GM12878 (cell line): ENCODE results near the gene SHROOM4. TPM values are rescaled to one million over a fixed set of nuclear protein-coding genes. Genes with fewer than 3 reads are reported as not detected.

Source experiments
- ATAC-seq: fragments of 200-7000 bp; cut with Tn5 transposase; 3 replicates; pipeline ENCODE4 v1.9.1; 2020; ENCODE audit warnings: mild to moderate bottlenecking, moderate library complexity
- BruUV-seq: library from RNA; stranded (reverse); fragments of 400-500 nt; replicated peaks from 2 replicates; lab custom pipeline; 2021; lab: Mats Ljungman, UMichigan
- CTCF ChIA-PET: fragments of 300-600 bp; sonication (Branson Sonifier 250); formaldehyde crosslinking; extraction: SDS; loops from one replicate; lab custom pipeline; 2021; ENCODE audit warnings: inconsistent platforms; lab: Yijun Ruan, JAX
- POLR2A ChIA-PET: fragments of 350-600 bp; formaldehyde crosslinking; extraction: SDS; loops from one replicate; lab custom pipeline; 2021; ENCODE audit warnings: inconsistent platforms; lab: Charles Lee
- RAD21 ChIA-PET: fragments of 300-600 bp; sonication (Branson Sonifier 250); formaldehyde crosslinking; loops from one replicate; lab custom pipeline; 2023; ENCODE audit warnings: antibody characterized with exemption; ENCODE audit not compliant: unreplicated experiment; lab: Charles Lee
- SMC1A ChIA-PET: fragments of 300-600 bp; sonication (Branson Sonifier 250); formaldehyde crosslinking; loops from one replicate; lab custom pipeline; 2023; ENCODE audit not compliant: unreplicated experiment, uncharacterized antibody; lab: Charles Lee
- DNase-seq: peaks from one replicate; pipeline ENCODE4 v3.0.0-alpha.2; 2011; ENCODE audit warnings: low read depth, low spot score
- FAIRE-seq: peaks from 3 replicates; lab custom pipeline; 2011; peaks lifted over from hg19 to GRCh38; lab: Jason Lieb, UNC
- H2AFZ ChIP-seq: 2 replicates; pipeline ENCODE4 v1.6.0; 2011; ENCODE audit warnings: low read depth, low read length, control low read depth; ENCODE audit not compliant: control insufficient read depth
- H3K27ac ChIP-seq: 2 replicates; pipeline ENCODE4 v1.5.1; 2011; ENCODE audit warnings: control low read depth; ENCODE audit not compliant: control insufficient read depth, insufficient read depth
- H3K27me3 ChIP-seq, 2 experiments: replicated peaks in 1 of 2; 2 replicates each; pipeline versions ENCODE4 v1.6.0 to v1.6.1; 2011; ENCODE audit warnings: low read length in 1 of 2; ENCODE audit not compliant: control insufficient read depth in 2 of 2, insufficient read depth in 2 of 2
- H3K36me3 ChIP-seq, 2 experiments: 2 replicates each; pipeline ENCODE4 v1.5.1; 2011; ENCODE audit warnings: low read length in 1 of 2; ENCODE audit not compliant: control insufficient read depth in 2 of 2, insufficient read depth in 2 of 2
- H3K4me1 ChIP-seq: 2 replicates; pipeline ENCODE4 v1.6.1; 2011; ENCODE audit warnings: mild to moderate bottlenecking, low read length, moderate library complexity, mixed read lengths; ENCODE audit not compliant: control insufficient read depth, insufficient read depth
- H3K4me2 ChIP-seq: 2 replicates; pipeline ENCODE4 v1.6.0; 2011; ENCODE audit warnings: control low read depth; ENCODE audit not compliant: control insufficient read depth, insufficient read depth
- H3K4me3 ChIP-seq: fragments of 200-600 bp; sonication (generic); 2 replicates; pipeline ENCODE4 v1.5.1; 2016
- H3K79me2 ChIP-seq: 2 replicates; pipeline ENCODE4 v1.6.0; 2011; ENCODE audit warnings: low read length; ENCODE audit not compliant: control insufficient read depth, insufficient read depth
- H3K9ac ChIP-seq: 2 replicates; pipeline ENCODE4 v1.8.0; 2011; ENCODE audit warnings: low read length, control low read depth, mixed read lengths; ENCODE audit not compliant: control insufficient read depth, insufficient read depth
- H3K9me3 ChIP-seq: replicated peaks from 3 replicates; pipeline ENCODE4 v1.5.1; 2011; ENCODE audit warnings: mild to moderate bottlenecking, low read length; ENCODE audit not compliant: control insufficient read depth, insufficient read depth
- H4K20me1 ChIP-seq: 2 replicates; pipeline ENCODE4 v1.6.0; 2011; ENCODE audit not compliant: control insufficient read depth, insufficient read depth
- CREB1 ChIP-seq: IDR thresholded peaks from 2 replicates; pipeline ENCODE4 v1.6.1; 2012; ENCODE audit warnings: low read depth, mild to moderate bottlenecking, inconsistent platforms
- ESRRA ChIP-seq: IDR thresholded peaks from 2 replicates; pipeline ENCODE4 v1.6.1; 2012; ENCODE audit warnings: mild to moderate bottlenecking, low read length, improper control_type of control experiment
- ETV6 ChIP-seq, 2 experiments: fragments of 450-650 bp in 1 of 2; IDR thresholded peaks in 1 of 2; conservative IDR thresholded peaks in 1 of 2; 2 replicates each; pipeline ENCODE4 v1.6.1; 2014; ENCODE audit warnings: antibody characterized with exemption in 1 of 2, borderline replicate concordance in 1 of 2, low read depth in 1 of 2, mild to moderate bottlenecking in 1 of 2, moderate library complexity in 1 of 2
- KDM1A ChIP-seq: fragments of 200-600 bp; sonication (generic); IDR thresholded peaks from 2 replicates; pipeline ENCODE4 v1.6.1; 2016; ENCODE audit warnings: borderline replicate concordance
- MAX ChIP-seq: IDR thresholded peaks from 2 replicates; pipeline ENCODE4 v1.6.1; 2012; ENCODE audit warnings: low read depth, low read length, improper control_type of control experiment
- MXI1 ChIP-seq: fragments of 150-350 bp; IDR thresholded peaks from 2 replicates; pipeline ENCODE4 v1.6.1; 2011; ENCODE audit warnings: low read depth, mild to moderate bottlenecking, inconsistent platforms, low read length, improper control_type of control experiment
- NFYB ChIP-seq: IDR thresholded peaks from 2 replicates; pipeline ENCODE4 v1.6.1; 2011; ENCODE audit warnings: low read depth, mild to moderate bottlenecking, low read length, improper control_type of control experiment, moderate library complexity; ENCODE audit not compliant: insufficient read depth
- NRF1 ChIP-seq: conservative IDR thresholded peaks from 2 replicates; pipeline ENCODE4 v1.6.1; 2011; ENCODE audit warnings: mild to moderate bottlenecking, low read depth, low read length, improper control_type of control experiment
- PML ChIP-seq: IDR thresholded peaks from 2 replicates; pipeline ENCODE4 v1.6.1; 2012; ENCODE audit warnings: low read length, inconsistent platforms
- SUPT20H ChIP-seq: IDR thresholded peaks from 2 replicates; pipeline ENCODE4 v1.6.1; 2011; ENCODE audit warnings: low read depth, mild to moderate bottlenecking, low read length, moderate library complexity, borderline replicate concordance; ENCODE audit not compliant: control insufficient read depth
- YY1 ChIP-seq: IDR thresholded peaks from 2 replicates; pipeline ENCODE4 v1.6.1; 2011; ENCODE audit warnings: low read depth, mild to moderate bottlenecking, low read length
- WGBS: methylation state at CpG from one replicate; pipeline ENCODE4 v1.1.6; 2016; ENCODE audit warnings: low lambda C conversion rate; ENCODE audit not compliant: insufficient replicate concordance, insufficient coverage; ENCODE audit errors: missing lambda C conversion rate; 5-methylcytosine and 5-hydroxymethylcytosine counted together
- in situ Hi-C: fragments of 300-500 bp; cut with MboI; formaldehyde crosslinking; loops from 9 replicates; pipeline ENCODE4 v1.14.3; 2018; ENCODE audit warnings: mixed read lengths
- intact Hi-C: fragments of 100-400 bp; cut with micrococcal nuclease; formaldehyde crosslinking; loops from one replicate; pipeline ENCODE4 v1.14.2; 2022; ENCODE audit not compliant: unreplicated experiment
- polyA plus RNA-seq, 11 experiments: library from polyadenylated mRNA; depleted of rRNA in 4 of 11; unstranded in 6 of 11; stranded (reverse) in 5 of 11; fragments of >200 nt; fragmentation: Nextera tagmentation in 4 of 11; fragmentation: Illumina TruSeq in 1 of 11; extraction: Ambion mirVana in 4 of 11; extraction: Trizol in 1 of 11; gene quantifications; 1 replicate in 1 of 11; 2 replicates in 10 of 11; pipeline versions ENCODE4 v1.2.1 to v1.2.3, GENCODE V29; 2011 to 2016; ENCODE audit warnings: inconsistent platforms in 2 of 11, missing spikeins in 2 of 11, low read depth in 1 of 11
- total RNA-seq, 4 experiments: library from RNA; depleted of rRNA in 3 of 4; stranded (reverse); fragments of >200 nt in 3 of 4; fragmentation: Illumina TruSeq in 1 of 4; extraction: Trizol in 1 of 4; gene quantifications; 2 replicates each; pipeline versions ENCODE4 v1.2.1 to v1.2.3, GENCODE V29; 2013 to 2021
- TF ChIP-seq, protein P1 (sequence below): IDR thresholded peaks from 2 replicates; pipeline ENCODE4 v1.6.1; 2011; ENCODE audit warnings: low read depth, low read length, improper control_type of control experiment, borderline replicate concordance
- TF ChIP-seq, protein P2 (sequence below), 3 experiments: IDR thresholded peaks in 2 of 3; conservative IDR thresholded peaks in 1 of 3; 2 replicates each; pipeline ENCODE4 v1.5.1; 2011; ENCODE audit warnings: low read depth in 3 of 3, low read length in 3 of 3, mild to moderate bottlenecking in 3 of 3, control low read depth in 2 of 3, moderate library complexity in 2 of 3, inconsistent platforms in 1 of 3, mixed read lengths in 1 of 3; ENCODE audit not compliant: control insufficient read depth in 2 of 3, insufficient read depth in 1 of 3; ENCODE audit errors: extremely low read depth in 1 of 3

SHROOM4 gene
- total and polyA plus RNA-seq, 10 of the 15 experiments (the other 5 are each of a cell fraction or from before 2014, with no cell fraction given), result 0.01 to 0.03 TPM; not detected in 8

DNA sequence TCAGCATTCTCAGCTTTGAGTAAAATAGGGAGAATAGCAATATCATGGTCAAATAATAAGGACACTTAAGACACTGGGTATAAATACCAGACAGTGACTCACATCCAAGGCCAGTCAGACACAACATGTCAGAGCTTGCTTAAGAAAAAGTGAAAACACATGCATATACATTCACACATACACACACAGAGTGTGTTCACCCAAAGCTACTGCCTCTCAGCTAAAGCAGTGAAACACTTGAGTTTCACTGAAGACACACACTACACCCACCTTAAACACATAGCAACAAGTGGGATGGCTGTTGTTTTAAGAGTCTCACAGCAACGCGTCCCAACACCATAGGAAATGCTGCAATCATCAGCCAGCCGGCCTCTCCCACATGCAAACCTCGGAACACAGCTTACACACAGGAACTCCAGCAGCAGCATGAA lies 14.4 kb downstream of the SHROOM4 start:
- WGBS, result 27% methylated on average over 4 of the region's 4 CpGs
- TF ChIP-seq MXI1 (no peak), KDM1A (no peak), CREB1 (no peak), NRF1 (no peak), NFYB (no peak), MAX (no peak), ESRRA (no peak), ETV6 (conservative IDR thresholded peaks at IDR 0.05 in 1 of 2, IDR thresholded peaks at IDR 0.05 in 1 of 2; ENCODE audit: borderline replicate concordance in 1 of 2, low read depth in 1 of 2) (no peak), PML (no peak), YY1 (no peak), SUPT20H (no peak)
- TF ChIP-seq, protein P1, sequence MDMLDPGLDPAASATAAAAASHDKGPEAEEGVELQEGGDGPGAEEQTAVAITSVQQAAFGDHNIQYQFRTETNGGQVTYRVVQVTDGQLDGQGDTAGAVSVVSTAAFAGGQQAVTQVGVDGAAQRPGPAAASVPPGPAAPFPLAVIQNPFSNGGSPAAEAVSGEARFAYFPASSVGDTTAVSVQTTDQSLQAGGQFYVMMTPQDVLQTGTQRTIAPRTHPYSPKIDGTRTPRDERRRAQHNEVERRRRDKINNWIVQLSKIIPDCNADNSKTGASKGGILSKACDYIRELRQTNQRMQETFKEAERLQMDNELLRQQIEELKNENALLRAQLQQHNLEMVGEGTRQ, result no peak
- TF ChIP-seq, protein P2, sequence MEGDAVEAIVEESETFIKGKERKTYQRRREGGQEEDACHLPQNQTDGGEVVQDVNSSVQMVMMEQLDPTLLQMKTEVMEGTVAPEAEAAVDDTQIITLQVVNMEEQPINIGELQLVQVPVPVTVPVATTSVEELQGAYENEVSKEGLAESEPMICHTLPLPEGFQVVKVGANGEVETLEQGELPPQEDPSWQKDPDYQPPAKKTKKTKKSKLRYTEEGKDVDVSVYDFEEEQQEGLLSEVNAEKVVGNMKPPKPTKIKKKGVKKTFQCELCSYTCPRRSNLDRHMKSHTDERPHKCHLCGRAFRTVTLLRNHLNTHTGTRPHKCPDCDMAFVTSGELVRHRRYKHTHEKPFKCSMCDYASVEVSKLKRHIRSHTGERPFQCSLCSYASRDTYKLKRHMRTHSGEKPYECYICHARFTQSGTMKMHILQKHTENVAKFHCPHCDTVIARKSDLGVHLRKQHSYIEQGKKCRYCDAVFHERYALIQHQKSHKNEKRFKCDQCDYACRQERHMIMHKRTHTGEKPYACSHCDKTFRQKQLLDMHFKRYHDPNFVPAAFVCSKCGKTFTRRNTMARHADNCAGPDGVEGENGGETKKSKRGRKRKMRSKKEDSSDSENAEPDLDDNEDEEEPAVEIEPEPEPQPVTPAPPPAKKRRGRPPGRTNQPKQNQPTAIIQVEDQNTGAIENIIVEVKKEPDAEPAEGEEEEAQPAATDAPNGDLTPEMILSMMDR (IDR thresholded peaks at IDR 0.05 in 2 of 3, conservative IDR thresholded peaks at IDR 0.05 in 1 of 3; ENCODE audit: control insufficient read depth in 2 of 3, extremely low read depth in 1 of 3, insufficient read depth in 1 of 3, low read depth in 3 of 3, low read length in 3 of 3), result no peak
- ATAC-seq, result no peak
- CTCF ChIA-PET, result no interaction called here
- no peak overlapping the region for H3K9ac ChIP-seq
- no peaks in the 10 kb centered on the region for H3K4me1 ChIP-seq
- BruUV-seq, result no TSS peak
- H3K27me3 ChIP-seq, result no peaks in the 10 kb centered on the region; a peak in 1 of 4 replicates
- H3K79me2 ChIP-seq, result no peaks in the 10 kb centered on the region
- no peaks in the 10 kb centered on the region for H4K20me1 ChIP-seq
- H3K4me2 ChIP-seq, result no peak overlapping the region
- in situ Hi-C loops, result no loop called here
- H3K4me3 ChIP-seq, result no peak overlapping the region
- no peaks in the 10 kb centered on the region for H3K36me3 ChIP-seq
- H2AFZ ChIP-seq, result no peak overlapping the region
- no peak for FAIRE-seq
- H3K27ac ChIP-seq, result no peak overlapping the region
- SMC1A ChIA-PET, result interaction anchor here (1.2 kb wide), 1 partner anchor 19 kb away, joined by 3 read pairs; no protein-coding TSS in a partner anchor
- intact Hi-C loops, result no loop called here
- no peaks in the 10 kb centered on the region for H3K9me3 ChIP-seq
- POLR2A ChIA-PET, result no interaction called here
- DNase-seq, result no peak
- RAD21 ChIA-PET, result no interaction called here
